IgD-negative memory B cell (primary cell): ENCODE results near the gene FAM78B. TPM values are rescaled to one million over a fixed set of nuclear protein-coding genes. Genes with fewer than 3 reads are reported as not detected.
A peak's percentile ranks its signal among the peaks of the same experiment; 100 is the strongest.

Experiments used
- H3K27ac Mint-ChIP-seq, 3 donors: one replicate each; pipeline ENCODE4 v1.8.0; 2020 to 2022; ENCODE audit warnings: mild to moderate bottlenecking in 3 of 3, mixed read lengths in 3 of 3, moderate library complexity in 1 of 3
- H3K27me3 Mint-ChIP-seq: one replicate; pipeline ENCODE4 v1.8.0; 2021; ENCODE audit warnings: mixed read lengths
- H3K36me3 Mint-ChIP-seq: one replicate; pipeline ENCODE4 v1.8.0; 2020; ENCODE audit warnings: mild to moderate bottlenecking, mixed read lengths
- H3K4me1 Mint-ChIP-seq, 3 donors: one replicate each; pipeline ENCODE4 v1.8.0; 2020 to 2022; ENCODE audit warnings: mixed read lengths in 3 of 3, mild to moderate bottlenecking in 1 of 3
- H3K4me3 Mint-ChIP-seq, 4 donors: one replicate each; pipeline ENCODE4 v1.8.0; 2020 to 2022; ENCODE audit warnings: mild to moderate bottlenecking in 4 of 4, mixed read lengths in 4 of 4, moderate library complexity in 3 of 4
- H3K9me3 Mint-ChIP-seq, 3 donors: one replicate each; pipeline ENCODE4 v1.8.0; 2020 to 2021; ENCODE audit warnings: mixed read lengths in 3 of 3, mild to moderate bottlenecking in 1 of 3
- polyA plus RNA-seq: library from polyadenylated mRNA; unstranded; fragments of 300-500 nt; fragmentation: Illumina TruSeq; gene quantifications from one replicate; pipeline ENCODE4 v1.2.3, GENCODE V29; 2021

Gene FAM78B
- polyA plus RNA-seq, 1 donor from 2014 or later = 0.15 TPM

DNA sequence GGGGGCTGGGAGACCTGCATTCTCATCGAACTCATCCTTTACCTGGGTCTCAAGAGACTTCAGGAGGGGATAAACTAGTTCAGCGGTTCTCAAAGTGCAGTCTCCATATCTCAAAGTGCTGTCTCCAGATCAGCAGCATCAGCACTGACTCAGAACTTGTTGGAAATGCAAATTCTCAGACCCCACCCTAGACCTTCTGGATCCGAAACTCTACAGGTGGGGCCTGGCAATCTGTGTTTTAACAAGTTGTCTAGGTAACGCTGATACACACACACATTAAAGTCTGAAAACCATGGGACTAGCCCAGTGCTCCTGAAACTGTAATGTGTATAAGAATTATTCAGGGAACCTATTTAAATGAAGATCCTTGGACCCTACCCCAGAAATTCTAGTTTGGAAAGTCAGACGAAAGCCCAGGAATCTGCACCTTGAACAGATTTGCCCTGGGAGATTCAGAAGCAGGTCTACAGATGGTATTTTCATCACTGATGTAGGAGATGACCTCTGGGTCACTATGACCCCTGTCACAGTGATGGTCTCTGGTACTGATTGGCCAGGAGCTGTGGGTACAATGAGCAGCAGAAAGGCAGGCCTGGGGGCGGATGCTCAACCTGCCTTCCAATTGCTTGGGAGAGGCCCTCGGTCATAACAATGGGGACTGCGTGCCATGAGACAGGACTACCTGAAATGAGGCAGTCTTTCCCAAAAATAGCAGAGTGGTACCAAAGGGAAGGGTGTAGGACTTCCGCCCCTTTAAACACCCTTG is 127.2 kb downstream of the FAM78B start:
- no peaks in the 10 kb centered on the region for H3K4me1 Mint-ChIP-seq
- no peak overlapping the region for H3K27ac Mint-ChIP-seq
- H3K4me3 Mint-ChIP-seq = no peak overlapping the region
- H3K27me3 Mint-ChIP-seq = peaks cover 14% of the 10 kb centered on the region
- no peaks in the 10 kb centered on the region for H3K36me3 Mint-ChIP-seq
- H3K9me3 Mint-ChIP-seq = peaks cover 0 to 4% (median 0%) of the 10 kb centered on the region in 3 donors

DNA sequence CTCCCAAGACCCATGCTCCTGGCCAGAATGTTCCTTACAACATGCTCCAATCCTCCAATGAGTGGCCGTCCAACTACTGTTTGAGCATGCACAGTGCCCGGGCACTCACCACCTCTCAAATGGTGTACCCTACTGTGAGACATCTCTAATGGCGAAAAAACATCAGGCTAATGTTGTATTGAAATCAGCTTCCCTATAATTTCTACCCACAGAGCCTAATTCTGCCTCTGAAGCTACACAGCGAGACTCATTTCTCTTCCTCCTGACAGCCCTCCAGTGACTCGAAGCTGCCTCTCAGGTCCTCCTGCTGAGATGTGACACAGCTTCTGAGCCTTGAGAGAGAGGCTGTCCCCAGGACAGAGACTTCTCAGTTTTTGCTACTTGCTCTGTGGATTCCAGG is 130.7 kb downstream of the FAM78B start:
- H3K4me1 Mint-ChIP-seq = no peaks in the 10 kb centered on the region
- peaks cover 16% of the 10 kb centered on the region for H3K27me3 Mint-ChIP-seq
- no peak overlapping the region for H3K27ac Mint-ChIP-seq
- no peak overlapping the region for H3K4me3 Mint-ChIP-seq
- no peaks in the 10 kb centered on the region for H3K36me3 Mint-ChIP-seq
- H3K9me3 Mint-ChIP-seq = peaks cover 0 to 2% (median 2%) of the 10 kb centered on the region in 3 donors

DNA sequence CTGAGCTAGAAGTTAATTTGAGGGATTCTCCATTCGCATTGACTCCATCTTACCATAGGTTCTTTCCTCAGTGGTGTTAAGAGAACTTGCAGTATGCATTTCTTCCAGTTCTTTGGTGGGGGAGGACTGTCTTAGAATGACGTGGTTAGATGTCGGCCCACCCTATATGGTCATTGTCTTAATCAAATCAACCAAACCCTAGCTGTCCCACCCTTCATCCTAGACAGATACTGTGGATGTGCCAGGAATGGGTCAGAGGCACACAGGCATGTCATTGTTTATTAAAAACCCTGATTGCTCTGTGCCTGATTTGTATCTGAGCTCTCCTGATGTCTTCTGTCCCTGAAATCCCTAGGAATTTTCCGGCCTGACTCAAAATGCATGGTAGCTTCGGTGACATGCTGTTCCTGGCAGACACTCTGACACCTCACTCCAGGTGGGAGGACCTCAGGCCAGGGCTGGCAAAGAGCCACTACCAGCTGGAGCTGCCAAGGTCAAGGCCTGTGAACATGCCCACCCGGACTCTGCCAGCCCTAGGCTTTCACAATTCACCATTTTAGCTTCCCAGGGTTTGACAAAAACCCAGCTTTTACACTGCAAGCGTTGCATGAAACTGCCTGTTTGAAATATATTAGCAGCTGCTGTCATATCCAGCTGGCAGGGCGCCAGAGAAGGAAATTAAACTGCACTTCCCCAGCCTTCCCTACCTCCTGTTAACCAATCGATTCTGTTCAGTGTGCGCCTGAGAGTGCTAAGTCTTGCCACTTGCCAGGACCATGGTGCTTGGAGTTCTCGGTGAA is 134.0 kb downstream of the FAM78B start:
- H3K36me3 Mint-ChIP-seq = no peaks in the 10 kb centered on the region
- no peak overlapping the region for H3K4me3 Mint-ChIP-seq
- H3K4me1 Mint-ChIP-seq = no peaks in the 10 kb centered on the region
- H3K9me3 Mint-ChIP-seq = peaks cover 0 to 3% (median 3%) of the 10 kb centered on the region in 3 donors
- peak overlapping the region in 1 of 3 donors; percentile 61 for H3K27ac Mint-ChIP-seq
- peaks cover 13% of the 10 kb centered on the region for H3K27me3 Mint-ChIP-seq

DNA sequence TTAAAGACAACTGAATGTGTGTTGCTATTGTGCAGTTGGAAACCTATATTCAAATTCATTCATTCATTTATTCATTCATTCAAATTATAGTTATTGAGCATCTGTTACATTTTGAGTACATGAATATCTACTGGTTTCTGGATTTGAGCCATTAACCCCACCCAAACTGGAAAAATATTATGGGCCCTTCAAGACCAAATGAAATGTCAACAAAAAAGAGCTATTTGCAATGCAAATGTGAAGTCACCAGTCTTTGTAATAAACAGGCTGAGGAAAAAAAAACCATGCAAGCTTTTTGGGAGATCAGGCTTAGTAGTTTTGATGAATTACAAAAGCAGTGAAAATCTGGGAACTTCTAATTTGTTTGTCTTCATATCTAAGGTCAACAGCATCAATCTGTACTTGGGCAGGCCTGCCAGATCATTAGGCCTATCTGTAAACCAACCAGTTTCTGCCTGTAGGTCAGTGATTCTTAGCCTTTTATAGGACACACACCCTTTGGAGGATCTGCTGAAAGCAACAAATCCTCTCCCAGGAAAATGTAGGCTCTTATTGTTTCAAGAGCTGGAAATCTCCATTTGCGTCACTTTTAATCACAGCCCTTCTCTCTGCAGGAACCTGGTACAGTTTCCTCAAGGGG is 134.7 kb downstream of the FAM78B start:
- Mint-ChIP-seq H3K36me3 (no peaks in the 10 kb centered on the region), H3K27me3 (peaks cover 14% of the 10 kb centered on the region), H3K4me3 (no peak overlapping the region), H3K9me3 (peaks cover 0 to 3% (median 3%) of the 10 kb centered on the region in 3 donors), H3K4me1 (no peaks in the 10 kb centered on the region), H3K27ac (no peak overlapping the region)

DNA sequence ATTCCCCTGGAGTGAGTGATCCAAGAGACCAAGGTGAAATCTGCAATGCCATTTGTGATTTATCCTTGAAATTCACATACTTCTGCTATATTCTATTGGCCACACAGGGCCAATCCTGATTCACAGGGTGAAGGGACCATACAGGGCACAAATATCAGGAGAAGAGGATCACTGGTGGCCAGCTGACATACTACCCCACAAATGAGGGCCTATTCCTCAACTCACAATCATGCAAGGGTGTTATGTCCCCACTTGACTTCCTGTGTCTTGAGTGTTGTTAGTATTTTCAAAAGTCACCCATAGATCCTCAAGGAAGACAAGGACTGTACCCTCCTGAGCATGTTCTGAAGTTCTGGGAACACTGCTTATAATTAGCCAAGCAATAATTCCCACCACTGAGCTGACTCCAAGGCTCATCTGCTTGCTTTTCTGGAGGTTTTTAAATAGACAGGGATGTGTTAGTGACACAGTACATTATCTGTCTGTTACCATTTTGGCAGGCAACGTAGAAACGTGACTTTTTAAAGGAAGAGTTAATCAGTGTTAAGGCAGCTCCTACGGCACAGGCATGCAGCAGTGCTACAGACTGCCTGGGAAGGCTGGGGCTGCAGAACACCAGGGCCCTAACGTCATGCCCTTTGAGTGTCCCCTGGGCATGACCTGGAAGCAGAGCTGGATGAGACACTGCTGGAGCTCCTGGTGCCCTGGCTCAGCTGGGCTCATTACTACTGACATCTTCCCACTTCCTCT is 137.4 kb downstream of the FAM78B start:
- peaks cover 8% of the 10 kb centered on the region for H3K27me3 Mint-ChIP-seq
- H3K4me1 Mint-ChIP-seq = no peaks in the 10 kb centered on the region
- H3K27ac Mint-ChIP-seq = no peak overlapping the region
- H3K36me3 Mint-ChIP-seq = no peaks in the 10 kb centered on the region
- H3K4me3 Mint-ChIP-seq = no peak overlapping the region
- H3K9me3 Mint-ChIP-seq = peaks cover 0 to 3% (median 3%) of the 10 kb centered on the region in 3 donors

DNA sequence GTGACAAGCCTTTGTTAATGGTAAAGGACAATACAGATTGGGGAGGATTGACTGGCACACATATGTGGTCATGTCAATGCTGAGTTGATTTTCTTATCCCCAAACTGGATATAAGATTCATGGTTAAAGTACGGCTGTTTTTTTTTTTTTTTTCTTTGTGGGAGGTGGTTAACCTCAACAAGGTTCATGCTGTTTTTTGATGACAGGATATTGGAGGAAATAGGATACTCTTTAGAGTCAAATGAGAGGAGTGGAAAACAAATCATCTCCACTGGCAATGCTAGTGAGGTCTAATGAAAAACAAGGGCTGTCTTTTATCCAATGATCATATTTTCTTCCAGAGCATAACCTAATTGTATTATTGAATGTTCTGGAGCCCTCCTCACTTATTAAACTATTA is 140.2 kb downstream of the FAM78B start:
- Mint-ChIP-seq H3K36me3 (no peaks in the 10 kb centered on the region), H3K4me3 (no peak overlapping the region), H3K4me1 (no peaks in the 10 kb centered on the region), H3K27ac (no peak overlapping the region), H3K27me3 (peaks cover 4% of the 10 kb centered on the region), H3K9me3 (peaks cover 0 to 3% (median 3%) of the 10 kb centered on the region in 3 donors)

DNA sequence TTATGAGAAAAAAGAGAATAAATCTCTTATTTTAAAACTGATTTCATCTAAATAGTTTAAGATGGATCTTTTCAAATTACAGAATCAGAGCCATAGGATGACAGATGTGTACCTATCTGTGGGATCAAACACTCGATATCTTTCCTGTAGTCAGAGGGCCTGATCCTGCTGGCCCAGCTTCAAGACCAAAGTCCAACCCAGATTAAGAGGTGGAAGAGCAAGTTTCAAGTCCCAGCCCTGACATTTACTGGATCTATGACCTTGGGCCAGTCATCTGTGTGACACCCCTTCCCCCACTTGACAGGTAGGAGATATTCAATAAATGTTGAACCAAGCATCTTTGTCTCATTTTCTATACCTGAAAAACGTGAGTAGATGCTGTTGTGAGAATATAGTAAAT is 140.7 kb downstream of the FAM78B start:
- Mint-ChIP-seq H3K9me3 (peaks cover 0 to 2% (median 1%) of the 10 kb centered on the region in 3 donors), H3K27me3 (peaks cover 4% of the 10 kb centered on the region), H3K4me1 (no peaks in the 10 kb centered on the region)

DNA sequence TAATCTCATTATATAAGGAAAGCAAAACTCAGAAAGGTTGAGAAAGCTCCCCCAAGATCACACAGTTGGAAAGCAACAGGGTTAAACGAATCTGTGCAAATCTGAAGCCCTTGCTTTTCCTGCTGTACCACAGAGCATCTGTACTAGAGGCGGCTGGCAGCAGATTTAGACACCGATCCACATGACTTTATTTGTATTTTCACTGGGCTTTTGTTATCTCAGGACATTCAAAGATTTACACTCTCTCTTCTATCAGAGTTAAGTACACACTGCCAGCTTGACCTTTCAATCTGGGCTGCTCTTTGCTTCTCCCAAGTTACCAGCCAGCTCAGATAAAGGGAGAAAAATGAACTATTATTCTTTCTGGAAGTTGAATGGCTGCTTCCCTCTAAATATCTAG is 146.6 kb downstream of the FAM78B start:
- no peaks in the 10 kb centered on the region for H3K36me3 Mint-ChIP-seq
- no peak overlapping the region for H3K27ac Mint-ChIP-seq
- peaks cover 9% of the 10 kb centered on the region for H3K27me3 Mint-ChIP-seq
- H3K9me3 Mint-ChIP-seq = no peaks in the 10 kb centered on the region
- H3K4me1 Mint-ChIP-seq = no peaks in the 10 kb centered on the region
- no peak overlapping the region for H3K4me3 Mint-ChIP-seq

More for the DNA sequence above, 140.7 kb downstream of the FAM78B start:
- Mint-ChIP-seq H3K27ac (no peak overlapping the region), H3K4me3 (no peak overlapping the region), H3K36me3 (no peaks in the 10 kb centered on the region)
